ENCODE results near the gene TMEM270. TPM values are rescaled to one million over a fixed set of nuclear protein-coding genes. Genes with fewer than 3 reads are reported as not detected.

Gene TMEM270
- total RNA-seq, 1 donor from 2014 or later: not detected

DNA sequence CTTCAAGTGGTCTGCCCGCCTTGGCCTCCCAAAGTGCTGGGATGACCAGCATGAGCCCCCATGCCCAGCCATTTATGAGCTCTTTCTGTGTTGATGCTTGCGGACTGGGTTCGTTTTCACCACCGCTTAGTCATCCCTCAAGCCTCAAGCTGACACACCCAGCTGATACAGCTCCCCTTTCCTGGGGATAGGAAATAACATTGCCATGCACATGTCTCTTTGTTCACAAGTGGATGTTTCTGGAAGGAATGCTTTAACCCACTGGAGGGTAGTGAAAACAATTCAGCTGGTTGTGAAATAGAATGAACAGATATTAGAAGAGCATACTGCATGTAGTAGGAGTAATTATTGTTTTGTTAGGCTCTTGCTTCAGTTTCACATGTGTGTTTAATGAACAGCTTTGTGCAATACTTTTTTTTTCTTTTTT is 10.2 kb upstream of the TMEM270 start:
- Mint-ChIP-seq H3K4me1 (no peaks in the 10 kb centered on the region), H3K27me3 (ENCODE audit: low read depth) (peaks cover 23% of the 10 kb centered on the region), H3K4me3 (no peak overlapping the region), H3K36me3 (ENCODE audit: low read depth) (no peaks in the 10 kb centered on the region), H3K9me3 (no peaks in the 10 kb centered on the region), H3K27ac (ENCODE audit: unreplicated experiment) (no peak overlapping the region)
- TF ChIP-seq, protein P1, sequence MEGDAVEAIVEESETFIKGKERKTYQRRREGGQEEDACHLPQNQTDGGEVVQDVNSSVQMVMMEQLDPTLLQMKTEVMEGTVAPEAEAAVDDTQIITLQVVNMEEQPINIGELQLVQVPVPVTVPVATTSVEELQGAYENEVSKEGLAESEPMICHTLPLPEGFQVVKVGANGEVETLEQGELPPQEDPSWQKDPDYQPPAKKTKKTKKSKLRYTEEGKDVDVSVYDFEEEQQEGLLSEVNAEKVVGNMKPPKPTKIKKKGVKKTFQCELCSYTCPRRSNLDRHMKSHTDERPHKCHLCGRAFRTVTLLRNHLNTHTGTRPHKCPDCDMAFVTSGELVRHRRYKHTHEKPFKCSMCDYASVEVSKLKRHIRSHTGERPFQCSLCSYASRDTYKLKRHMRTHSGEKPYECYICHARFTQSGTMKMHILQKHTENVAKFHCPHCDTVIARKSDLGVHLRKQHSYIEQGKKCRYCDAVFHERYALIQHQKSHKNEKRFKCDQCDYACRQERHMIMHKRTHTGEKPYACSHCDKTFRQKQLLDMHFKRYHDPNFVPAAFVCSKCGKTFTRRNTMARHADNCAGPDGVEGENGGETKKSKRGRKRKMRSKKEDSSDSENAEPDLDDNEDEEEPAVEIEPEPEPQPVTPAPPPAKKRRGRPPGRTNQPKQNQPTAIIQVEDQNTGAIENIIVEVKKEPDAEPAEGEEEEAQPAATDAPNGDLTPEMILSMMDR (conservative IDR thresholded peaks at IDR 0.05): no peak
- DNase-seq (ENCODE audit: low read depth, low spot score): no peak

DNA sequence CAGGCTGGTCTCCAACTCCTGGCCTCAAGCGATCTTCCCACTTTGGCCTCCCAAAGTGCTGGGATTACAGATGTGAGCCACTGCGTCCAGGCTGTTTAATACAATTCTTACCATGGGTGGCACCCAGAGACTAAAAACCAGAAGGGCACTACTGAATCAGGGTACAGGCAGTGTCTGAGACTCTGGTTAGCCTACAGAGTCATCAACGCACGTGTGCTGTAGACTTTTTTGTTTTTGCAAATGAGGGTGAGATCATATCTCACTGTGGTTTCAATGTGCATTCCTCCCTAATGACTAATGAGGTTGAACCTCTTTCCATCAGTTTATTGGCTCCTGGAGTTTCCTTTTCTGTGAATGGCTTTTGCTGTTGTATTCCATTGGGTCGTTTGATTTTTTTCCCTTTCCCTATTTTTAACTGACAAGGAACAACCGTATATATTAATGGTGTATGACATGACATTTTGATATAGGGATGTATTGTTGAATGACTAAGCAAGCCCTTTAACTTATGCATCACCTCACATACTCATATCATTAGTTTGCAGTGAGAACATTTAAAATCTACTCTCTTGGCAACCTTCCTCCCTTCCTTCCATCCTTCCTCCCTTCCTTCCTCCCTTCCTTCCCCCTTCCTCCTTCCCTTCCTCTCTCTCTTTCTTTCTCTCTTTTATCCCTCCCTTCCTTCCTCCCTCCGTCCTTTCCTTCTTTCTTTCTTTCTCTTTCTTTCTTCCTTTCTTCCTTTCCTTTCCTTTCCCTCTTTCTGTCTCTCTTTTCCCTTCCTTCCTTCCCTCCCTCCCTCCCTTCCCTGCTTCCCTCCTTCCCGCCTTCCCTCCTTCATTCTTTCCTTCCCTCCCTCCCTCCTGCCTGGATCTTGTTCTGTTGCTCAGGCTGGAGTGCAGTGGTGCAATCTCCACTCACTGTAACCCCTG is 9.3 kb upstream of the TMEM270 start:
- Mint-ChIP-seq H3K4me1 (no peaks in the 10 kb centered on the region), H3K4me3 (no peak overlapping the region), H3K9me3 (no peaks in the 10 kb centered on the region), H3K27ac (ENCODE audit: unreplicated experiment) (no peak overlapping the region), H3K27me3 (ENCODE audit: low read depth) (peaks cover 30% of the 10 kb centered on the region), H3K36me3 (ENCODE audit: low read depth) (no peaks in the 10 kb centered on the region)
- TF ChIP-seq, protein P1 (conservative IDR thresholded peaks at IDR 0.05): no peak
- no peak for DNase-seq (ENCODE audit: low read depth, low spot score)

DNA sequence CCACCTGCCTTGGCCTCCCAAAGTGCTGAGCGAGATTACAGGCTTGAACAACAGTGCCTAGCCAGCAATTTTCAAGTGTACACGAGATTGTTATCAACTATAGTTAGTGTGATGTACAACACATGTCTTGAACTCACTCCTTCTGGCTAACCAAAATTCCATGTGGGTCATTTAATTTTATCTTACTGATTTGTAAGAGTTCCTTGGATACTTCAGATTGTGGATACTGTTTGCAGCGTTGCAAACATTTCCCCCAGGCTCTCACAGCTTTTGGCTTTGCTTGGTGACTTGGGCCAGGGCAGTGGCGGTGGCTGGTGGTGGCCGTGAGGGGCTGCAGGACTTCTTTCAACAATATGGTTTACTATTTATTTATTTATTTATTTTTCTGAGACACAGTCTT is 8.5 kb upstream of the TMEM270 start:
- peaks cover 35% of the 10 kb centered on the region for H3K27me3 Mint-ChIP-seq (ENCODE audit: low read depth)
- DNase-seq (ENCODE audit: low read depth, low spot score): no peak
- H3K36me3 Mint-ChIP-seq (ENCODE audit: low read depth): no peaks in the 10 kb centered on the region
- no peaks in the 10 kb centered on the region for H3K4me1 Mint-ChIP-seq
- TF ChIP-seq, protein P1 (conservative IDR thresholded peaks at IDR 0.05): no peak
- no peak overlapping the region for H3K4me3 Mint-ChIP-seq
- no peaks in the 10 kb centered on the region for H3K9me3 Mint-ChIP-seq
- no peak overlapping the region for H3K27ac Mint-ChIP-seq (ENCODE audit: unreplicated experiment)

DNA sequence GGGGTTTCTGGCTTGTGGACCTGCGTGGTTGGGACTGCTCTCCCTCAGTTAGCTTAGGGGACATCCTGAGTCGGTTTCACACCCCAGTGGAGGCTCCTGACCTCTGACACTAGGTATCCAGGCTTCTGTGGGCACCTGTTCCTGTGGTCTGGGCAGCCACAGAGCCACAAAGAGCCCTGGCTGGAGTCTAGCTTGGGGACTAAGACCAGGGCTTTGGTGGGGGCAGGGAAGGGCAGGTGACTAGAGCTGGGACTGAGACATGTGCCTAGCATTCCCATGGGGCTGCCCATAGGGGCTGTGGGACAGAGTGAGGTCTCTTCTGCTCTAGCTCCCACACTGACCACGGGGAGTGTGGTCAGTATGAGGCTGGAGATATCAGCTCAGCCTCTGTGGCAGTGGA is 4.0 kb upstream of the TMEM270 start:
- no peaks in the 10 kb centered on the region for H3K9me3 Mint-ChIP-seq
- no peaks in the 10 kb centered on the region for H3K4me1 Mint-ChIP-seq
- TF ChIP-seq, protein P1 (conservative IDR thresholded peaks at IDR 0.05): no peak
- DNase-seq (ENCODE audit: low read depth, low spot score): no peak
- H3K27ac Mint-ChIP-seq (ENCODE audit: unreplicated experiment): no peak overlapping the region
- peaks cover 43% of the 10 kb centered on the region for H3K27me3 Mint-ChIP-seq (ENCODE audit: low read depth)
- no peak overlapping the region for H3K4me3 Mint-ChIP-seq
- H3K36me3 Mint-ChIP-seq (ENCODE audit: low read depth): no peaks in the 10 kb centered on the region

DNA sequence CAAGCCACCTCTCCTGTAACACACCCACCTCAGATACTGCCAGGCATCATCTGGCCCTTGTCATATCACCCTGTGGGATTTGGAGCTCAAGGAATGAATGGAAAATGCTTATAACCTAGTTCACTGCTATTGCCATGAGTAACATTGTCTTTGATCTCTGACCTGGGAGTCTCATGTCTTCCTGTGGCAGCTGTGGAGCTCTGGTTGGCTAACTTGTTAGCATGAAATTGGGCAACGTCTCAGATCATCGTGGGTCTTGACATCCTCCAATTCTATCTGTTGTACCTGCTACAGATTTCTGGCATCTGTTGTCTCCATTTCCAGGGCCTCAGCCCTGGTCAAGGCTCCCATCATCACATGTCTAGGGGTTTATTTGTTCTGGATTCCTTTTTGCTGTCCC is 2.2 kb upstream of the TMEM270 start:
- Mint-ChIP-seq H3K9me3 (no peaks in the 10 kb centered on the region), H3K4me3 (no peak overlapping the region), H3K4me1 (no peaks in the 10 kb centered on the region), H3K27ac (ENCODE audit: unreplicated experiment) (no peak overlapping the region), H3K36me3 (ENCODE audit: low read depth) (no peaks in the 10 kb centered on the region), H3K27me3 (ENCODE audit: low read depth) (peaks cover 35% of the 10 kb centered on the region)
- no peak for DNase-seq (ENCODE audit: low read depth, low spot score)
- TF ChIP-seq, protein P1 (conservative IDR thresholded peaks at IDR 0.05): no peak
